SK-N-SH (cell line): ENCODE measurements around the gene AWAT1.

Experiments
- EP300 ChIP-seq, 2 experiments: IDR thresholded peaks; 2 replicates each; pipeline versions ENCODE4 v1.4.0 to v1.6.1; 2012; ENCODE audit warnings: borderline replicate concordance in 1 of 2, low read depth in 1 of 2, low read length in 1 of 2
- EZH2phosphoT487 ChIP-seq: fragments of 200-600 bp; sonication (generic); IDR thresholded peaks from 2 replicates; pipeline ENCODE4 v1.6.1; 2017; ENCODE audit warnings: low read depth, mixed run types, mild to moderate bottlenecking, antibody characterized with exemption, moderate library complexity, borderline replicate concordance
- FOXJ3 ChIP-seq: sonication (generic); formaldehyde crosslinking; IDR thresholded peaks from 2 replicates; pipeline ENCODE4 v1.5.1; 2020; ENCODE audit warnings: mild to moderate bottlenecking, missing genetic modification reagents
- POLR2AphosphoS5 ChIP-seq: IDR thresholded peaks from 2 replicates; pipeline ENCODE4 v1.6.1; 2012; ENCODE audit warnings: low read depth, low read length
- REST ChIP-seq: IDR thresholded peaks from 2 replicates; pipeline ENCODE4 v1.6.1; 2012; ENCODE audit warnings: mild to moderate bottlenecking, low read depth, low read length, moderate library complexity
- RXRA ChIP-seq: IDR thresholded peaks from 2 replicates; pipeline ENCODE4 v1.4.0; 2012; ENCODE audit warnings: low read depth, mild to moderate bottlenecking, borderline replicate concordance
- TEAD4 ChIP-seq: IDR thresholded peaks from 2 replicates; pipeline ENCODE4 v1.4.0; 2012; ENCODE audit warnings: mild to moderate bottlenecking, borderline replicate concordance; ENCODE audit not compliant: insufficient read depth
- TF ChIP-seq, protein P1 (sequence below): fragments of 200-600 bp; sonication (generic); IDR thresholded peaks from 2 replicates; pipeline ENCODE4 v1.6.1; 2017; ENCODE audit warnings: antibody characterized with exemption, mild to moderate bottlenecking, moderate library complexity

- TF ChIP-seq, protein P1, sequence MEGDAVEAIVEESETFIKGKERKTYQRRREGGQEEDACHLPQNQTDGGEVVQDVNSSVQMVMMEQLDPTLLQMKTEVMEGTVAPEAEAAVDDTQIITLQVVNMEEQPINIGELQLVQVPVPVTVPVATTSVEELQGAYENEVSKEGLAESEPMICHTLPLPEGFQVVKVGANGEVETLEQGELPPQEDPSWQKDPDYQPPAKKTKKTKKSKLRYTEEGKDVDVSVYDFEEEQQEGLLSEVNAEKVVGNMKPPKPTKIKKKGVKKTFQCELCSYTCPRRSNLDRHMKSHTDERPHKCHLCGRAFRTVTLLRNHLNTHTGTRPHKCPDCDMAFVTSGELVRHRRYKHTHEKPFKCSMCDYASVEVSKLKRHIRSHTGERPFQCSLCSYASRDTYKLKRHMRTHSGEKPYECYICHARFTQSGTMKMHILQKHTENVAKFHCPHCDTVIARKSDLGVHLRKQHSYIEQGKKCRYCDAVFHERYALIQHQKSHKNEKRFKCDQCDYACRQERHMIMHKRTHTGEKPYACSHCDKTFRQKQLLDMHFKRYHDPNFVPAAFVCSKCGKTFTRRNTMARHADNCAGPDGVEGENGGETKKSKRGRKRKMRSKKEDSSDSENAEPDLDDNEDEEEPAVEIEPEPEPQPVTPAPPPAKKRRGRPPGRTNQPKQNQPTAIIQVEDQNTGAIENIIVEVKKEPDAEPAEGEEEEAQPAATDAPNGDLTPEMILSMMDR: no peak
- TF ChIP-seq POLR2AphosphoS5: no peak
- TF ChIP-seq RXRA: no peak
- no peak for TF ChIP-seq EP300 (IDR thresholded peaks at IDR 0.05; ENCODE audit: borderline replicate concordance in 1 of 2, low read depth in 1 of 2, low read length in 1 of 2)
- no peak for TF ChIP-seq REST
- TF ChIP-seq FOXJ3 (CRISPR knock-in tag): no peak
- no peak for TF ChIP-seq TEAD4
- TF ChIP-seq EZH2phosphoT487: no peak
Observed at GRCh38 chrX:70260104-70260503, 25.6 kb downstream of the AWAT1 start, which contains the start of gene P2RY4.
